ENCODE data around the gene PODXL2. TPM values are rescaled to one million over a fixed set of nuclear protein-coding genes. Genes with fewer than 3 reads are reported as not detected.

PODXL2 gene
- total and polyA plus RNA-seq, 2 experiments from 2014 or later, result 18.4 to 57.6 TPM

DNA sequence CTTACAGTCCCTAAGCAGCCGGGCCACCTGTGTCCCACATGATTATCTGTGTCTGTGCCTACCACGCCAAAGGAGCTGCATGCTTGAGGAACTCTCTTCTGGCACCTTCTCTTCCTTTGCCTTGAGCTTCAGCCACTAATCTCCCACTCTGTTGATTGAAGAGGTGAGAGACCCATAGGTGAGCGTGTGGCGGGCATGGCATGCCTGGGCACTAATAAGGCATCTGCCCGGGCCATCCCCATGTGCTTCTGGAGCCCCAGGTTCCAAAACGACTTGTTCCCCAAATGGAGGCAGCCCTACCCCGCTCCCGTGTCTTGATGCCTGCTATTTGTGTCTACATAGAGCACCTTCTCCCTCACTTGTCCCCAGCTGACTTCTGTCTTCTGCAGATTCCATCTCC lies 17.7 kb upstream of the PODXL2 start (continued):
- no peak for TF ChIP-seq STAT1 (IDR thresholded peaks at IDR 0.05; ENCODE audit: unreplicated experiment)
- TF ChIP-seq, protein P1, sequence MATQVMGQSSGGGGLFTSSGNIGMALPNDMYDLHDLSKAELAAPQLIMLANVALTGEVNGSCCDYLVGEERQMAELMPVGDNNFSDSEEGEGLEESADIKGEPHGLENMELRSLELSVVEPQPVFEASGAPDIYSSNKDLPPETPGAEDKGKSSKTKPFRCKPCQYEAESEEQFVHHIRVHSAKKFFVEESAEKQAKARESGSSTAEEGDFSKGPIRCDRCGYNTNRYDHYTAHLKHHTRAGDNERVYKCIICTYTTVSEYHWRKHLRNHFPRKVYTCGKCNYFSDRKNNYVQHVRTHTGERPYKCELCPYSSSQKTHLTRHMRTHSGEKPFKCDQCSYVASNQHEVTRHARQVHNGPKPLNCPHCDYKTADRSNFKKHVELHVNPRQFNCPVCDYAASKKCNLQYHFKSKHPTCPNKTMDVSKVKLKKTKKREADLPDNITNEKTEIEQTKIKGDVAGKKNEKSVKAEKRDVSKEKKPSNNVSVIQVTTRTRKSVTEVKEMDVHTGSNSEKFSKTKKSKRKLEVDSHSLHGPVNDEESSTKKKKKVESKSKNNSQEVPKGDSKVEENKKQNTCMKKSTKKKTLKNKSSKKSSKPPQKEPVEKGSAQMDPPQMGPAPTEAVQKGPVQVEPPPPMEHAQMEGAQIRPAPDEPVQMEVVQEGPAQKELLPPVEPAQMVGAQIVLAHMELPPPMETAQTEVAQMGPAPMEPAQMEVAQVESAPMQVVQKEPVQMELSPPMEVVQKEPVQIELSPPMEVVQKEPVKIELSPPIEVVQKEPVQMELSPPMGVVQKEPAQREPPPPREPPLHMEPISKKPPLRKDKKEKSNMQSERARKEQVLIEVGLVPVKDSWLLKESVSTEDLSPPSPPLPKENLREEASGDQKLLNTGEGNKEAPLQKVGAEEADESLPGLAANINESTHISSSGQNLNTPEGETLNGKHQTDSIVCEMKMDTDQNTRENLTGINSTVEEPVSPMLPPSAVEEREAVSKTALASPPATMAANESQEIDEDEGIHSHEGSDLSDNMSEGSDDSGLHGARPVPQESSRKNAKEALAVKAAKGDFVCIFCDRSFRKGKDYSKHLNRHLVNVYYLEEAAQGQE (IDR thresholded peaks at IDR 0.05; ENCODE audit: unreplicated experiment), result no peak
- TF ChIP-seq EZH2 (IDR thresholded peaks at IDR 0.05; ENCODE audit: low read depth, unreplicated experiment), result no peak
- TF ChIP-seq NANOG (IDR thresholded peaks at IDR 0.05; ENCODE audit: borderline replicate concordance), result no peak
- TF ChIP-seq CREB1 (CRISPR knock-in tag; IDR thresholded peaks at IDR 0.05; ENCODE audit: low read depth), result no peak
- TF ChIP-seq JUNB (IDR thresholded peaks at IDR 0.05; ENCODE audit: unreplicated experiment), result no peak
- TF ChIP-seq EZH2phosphoT487 (IDR thresholded peaks at IDR 0.05; ENCODE audit: unreplicated experiment), result no peak
- no peak for TF ChIP-seq ZNF114 (CRISPR knock-in tag; IDR thresholded peaks at IDR 0.05)

- Histone ChIP-seq H3K4me2 (no peak overlapping the region), H3K79me2 (replicated peaks; ENCODE audit: insufficient read depth) (peaks cover 50% of the 10 kb centered on the region), H3K9me2 (ENCODE audit: insufficient read depth) (no peaks in the 10 kb centered on the region), H3F3A (replicated peaks; ENCODE audit: low read depth) (no peaks in the 10 kb centered on the region), H2AFZ (no peak overlapping the region), H3K36me3 (ENCODE audit: insufficient read depth) (peaks cover 71% of the 10 kb centered on the region), H3K27ac (ENCODE audit: low read depth) (no peak overlapping the region), H3K4me3 (no peak overlapping the region), H4K20me1 (replicated peaks; ENCODE audit: insufficient read depth) (peaks cover 51% of the 10 kb centered on the region; the same call in 1 of the 2 replicates), H3K27me3 (ENCODE audit: insufficient read depth) (no peaks in the 10 kb centered on the region), H3K4me1 (ENCODE audit: insufficient read depth) (no peaks in the 10 kb centered on the region)
- no peak overlapping the region for H3K27ac Mint-ChIP-seq
- TF ChIP-seq, protein P1 (IDR thresholded peaks at IDR 0.05; ENCODE audit: unreplicated experiment), result no peak
- H3K4me3 Mint-ChIP-seq, result no peak overlapping the region
- H3K9me3 Mint-ChIP-seq, result no peaks in the 10 kb centered on the region
- peaks cover 97% of the 10 kb centered on the region for H3K36me3 Mint-ChIP-seq (ENCODE audit: low read depth)
- ATAC-seq (no peak), DNase-seq (ENCODE audit: low spot score) (no peak)
- H3K27me3 Mint-ChIP-seq (ENCODE audit: insufficient read depth, low read depth, poor library complexity), result peaks cover 5% of the 10 kb centered on the region
- H3K4me1 Mint-ChIP-seq, result peaks cover 10% of the 10 kb centered on the region; the same call in 1 of the 3 replicates
Observed at GRCh38 chr3:127612966-127613365, 16.0 kb upstream of the PODXL2 start.
